ENCODE measurements around the gene IL1RAPL1.

DNA sequence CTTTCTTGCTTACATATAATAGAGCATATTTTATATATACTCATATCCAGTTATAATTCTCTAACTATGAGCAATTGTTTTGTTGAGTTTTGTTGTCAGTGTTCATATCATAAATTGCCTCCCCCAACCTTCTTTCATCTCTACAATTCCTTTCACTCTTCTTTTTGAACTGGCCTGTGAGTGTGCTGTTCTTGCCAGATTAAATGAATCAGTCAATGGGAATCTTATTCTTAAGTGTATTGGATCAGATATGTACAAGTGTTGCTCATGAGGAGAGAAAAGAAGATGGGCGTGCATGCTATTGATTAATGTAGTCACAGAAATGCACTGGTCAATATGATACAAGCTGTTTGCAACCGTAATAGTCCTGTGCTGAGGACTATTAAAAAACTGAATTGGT is 900.0 kb downstream of the IL1RAPL1 start:
- TF ChIP-seq, protein P1, sequence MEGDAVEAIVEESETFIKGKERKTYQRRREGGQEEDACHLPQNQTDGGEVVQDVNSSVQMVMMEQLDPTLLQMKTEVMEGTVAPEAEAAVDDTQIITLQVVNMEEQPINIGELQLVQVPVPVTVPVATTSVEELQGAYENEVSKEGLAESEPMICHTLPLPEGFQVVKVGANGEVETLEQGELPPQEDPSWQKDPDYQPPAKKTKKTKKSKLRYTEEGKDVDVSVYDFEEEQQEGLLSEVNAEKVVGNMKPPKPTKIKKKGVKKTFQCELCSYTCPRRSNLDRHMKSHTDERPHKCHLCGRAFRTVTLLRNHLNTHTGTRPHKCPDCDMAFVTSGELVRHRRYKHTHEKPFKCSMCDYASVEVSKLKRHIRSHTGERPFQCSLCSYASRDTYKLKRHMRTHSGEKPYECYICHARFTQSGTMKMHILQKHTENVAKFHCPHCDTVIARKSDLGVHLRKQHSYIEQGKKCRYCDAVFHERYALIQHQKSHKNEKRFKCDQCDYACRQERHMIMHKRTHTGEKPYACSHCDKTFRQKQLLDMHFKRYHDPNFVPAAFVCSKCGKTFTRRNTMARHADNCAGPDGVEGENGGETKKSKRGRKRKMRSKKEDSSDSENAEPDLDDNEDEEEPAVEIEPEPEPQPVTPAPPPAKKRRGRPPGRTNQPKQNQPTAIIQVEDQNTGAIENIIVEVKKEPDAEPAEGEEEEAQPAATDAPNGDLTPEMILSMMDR (IDR thresholded peaks at IDR 0.05): no peak
- TF ChIP-seq EP300 (IDR thresholded peaks at IDR 0.05) (no peak), POLR2AphosphoS5 (IDR thresholded peaks at IDR 0.05) (no peak)

All from suprapubic skin (tissue), 4 donors.